IMR-90 (cell line): ENCODE data around the gene SCNN1B. TPM values are rescaled to one million over a fixed set of nuclear protein-coding genes. Genes with fewer than 3 reads are reported as not detected.

Experiments used
- ATAC-seq: fragments of 200-7000 bp; cut with Tn5 transposase; 2 replicates; pipeline ENCODE4 v1.9.1; 2020; ENCODE audit warnings: low read depth, mild to moderate bottlenecking, moderate library complexity
- BruUV-seq: library from RNA; stranded (reverse); fragments of 400-500 nt; replicated peaks from 2 replicates; lab custom pipeline; 2021; lab: Mats Ljungman, UMichigan
- CTCF ChIA-PET: fragments of 300-600 bp; formaldehyde crosslinking; extraction: SDS; loops from one replicate; lab custom pipeline; 2021; ENCODE audit warnings: antibody characterized with exemption; lab: Yijun Ruan, JAX
- POLR2A ChIA-PET: fragments of 300-600 bp; sonication (Branson Sonifier 250); formaldehyde crosslinking; loops from one replicate; lab custom pipeline; 2022; ENCODE audit warnings: antibody characterized with exemption; ENCODE audit not compliant: unreplicated experiment; lab: Charles Lee
- DNase-seq: peaks from one replicate; pipeline ENCODE4 v3.0.0; 2013
- H2AFZ ChIP-seq: replicated peaks from 2 replicates; pipeline ENCODE3; 2013; ENCODE audit warnings: low read length, mild to moderate bottlenecking; ENCODE audit not compliant: poor library complexity
- H2AK5ac ChIP-seq: 2 replicates; pipeline ENCODE4 v1.6.1; 2013; ENCODE audit warnings: low read depth, low read length, inconsistent platforms
- H2AK9ac ChIP-seq: replicated peaks from 2 replicates; pipeline ENCODE3; 2013; ENCODE audit warnings: mild to moderate bottlenecking, low read depth, low read length, moderate library complexity; ENCODE audit not compliant: poor library complexity
- H2BK120ac ChIP-seq: 2 replicates; pipeline ENCODE4 v1.6.1; 2013; ENCODE audit warnings: low read depth, low read length, inconsistent platforms
- H2BK15ac ChIP-seq: 3 replicates; pipeline ENCODE4 v1.6.1; 2013; ENCODE audit warnings: low read depth, low read length, inconsistent platforms
- H2BK20ac ChIP-seq: 2 replicates; pipeline ENCODE4 v1.6.1; 2013; ENCODE audit warnings: low read depth, mild to moderate bottlenecking, inconsistent platforms, low read length, moderate library complexity
- H2BK5ac ChIP-seq: 2 replicates; pipeline ENCODE4 v1.6.1; 2013; ENCODE audit warnings: mild to moderate bottlenecking, low read depth, low read length, inconsistent platforms; ENCODE audit not compliant: poor library complexity, severe bottlenecking
- H3K14ac ChIP-seq: replicated peaks from 2 replicates; pipeline ENCODE4 v1.6.1; 2013; ENCODE audit warnings: low read depth, low read length, inconsistent platforms
- H3K18ac ChIP-seq: 2 replicates; pipeline ENCODE4 v1.6.1; 2013; ENCODE audit warnings: low read depth, low read length, control low read depth
- H3K23ac ChIP-seq: 2 replicates; pipeline ENCODE4 v1.6.1; 2013; ENCODE audit warnings: low read depth, low read length, inconsistent platforms
- H3K27ac ChIP-seq: 2 replicates; pipeline ENCODE4 v1.5.1; 2013; ENCODE audit warnings: mild to moderate bottlenecking, control low read depth, low read length; ENCODE audit not compliant: insufficient read depth
- H3K27me3 ChIP-seq: 2 replicates; pipeline ENCODE4 v1.6.1; 2013; ENCODE audit warnings: low read length; ENCODE audit not compliant: control insufficient read depth, insufficient read depth
- H3K36me3 ChIP-seq: 2 replicates; pipeline ENCODE4 v1.6.1; 2013; ENCODE audit warnings: low read length, mixed read lengths; ENCODE audit not compliant: control insufficient read depth, insufficient read depth
- H3K4ac ChIP-seq: 2 replicates; pipeline ENCODE4 v1.6.1; 2013; ENCODE audit warnings: low read depth, low read length, inconsistent platforms
- H3K4me1 ChIP-seq: 2 replicates; pipeline ENCODE4 v1.6.1; 2013; ENCODE audit warnings: low read length, mixed read lengths; ENCODE audit not compliant: control insufficient read depth, insufficient read depth
- H3K4me2 ChIP-seq: 2 replicates; pipeline ENCODE4 v1.6.1; 2013; ENCODE audit warnings: low read depth, mild to moderate bottlenecking, control low read depth, low read length, moderate library complexity
- H3K4me3 ChIP-seq: 2 replicates; pipeline ENCODE4 v1.5.1; 2013; ENCODE audit warnings: low read depth, mild to moderate bottlenecking, control low read depth, low read length, moderate library complexity; ENCODE audit not compliant: insufficient read depth
- H3K56ac ChIP-seq: 2 replicates; pipeline ENCODE4 v1.6.1; 2013; ENCODE audit warnings: low read length, inconsistent platforms; ENCODE audit not compliant: insufficient read depth; ENCODE audit errors: extremely low read depth
- H3K79me1 ChIP-seq, 2 experiments: 2 replicates each; pipeline ENCODE4 v1.6.1; 2013; ENCODE audit warnings: low read length in 2 of 2, inconsistent platforms in 1 of 2, low read depth in 1 of 2
- H3K9ac ChIP-seq: 2 replicates; pipeline ENCODE4 v1.6.1; 2013; ENCODE audit warnings: low read depth, low read length, control low read depth
- H3K9me1 ChIP-seq: 2 replicates; pipeline ENCODE4 v1.6.1; 2013; ENCODE audit warnings: low read length, inconsistent platforms; ENCODE audit not compliant: insufficient read depth
- H3K9me3 ChIP-seq: 2 replicates; pipeline ENCODE4 v1.6.1; 2013; ENCODE audit warnings: low read length; ENCODE audit not compliant: control insufficient read depth, insufficient read depth
- H4K20me1 ChIP-seq: 2 replicates; pipeline ENCODE4 v1.6.1; 2013; ENCODE audit warnings: low read length, inconsistent platforms; ENCODE audit not compliant: insufficient read depth
- H4K5ac ChIP-seq: 2 replicates; pipeline ENCODE4 v1.6.1; 2013; ENCODE audit warnings: mild to moderate bottlenecking, low read depth, low read length, control low read depth
- H4K8ac ChIP-seq, 2 experiments: 2 replicates each; pipeline ENCODE4 v1.6.1; 2013; ENCODE audit warnings: low read depth in 2 of 2, low read length in 2 of 2, control low read depth in 1 of 2, inconsistent platforms in 1 of 2
- H4K91ac ChIP-seq: 2 replicates; pipeline ENCODE4 v1.6.1; 2013; ENCODE audit warnings: low read depth, low read length, inconsistent platforms; ENCODE audit not compliant: insufficient read depth
- BHLHE40 ChIP-seq: fragments of 150-350 bp; IDR thresholded peaks from 2 replicates; pipeline ENCODE4 v1.6.1; 2016; ENCODE audit warnings: mild to moderate bottlenecking, low read depth, low read length
- CHD1 ChIP-seq: IDR thresholded peaks from 2 replicates; pipeline ENCODE4 v1.6.1; 2012; ENCODE audit warnings: low read depth, low read length, improper control_type of control experiment
- ELK1 ChIP-seq: fragments of 150-350 bp; IDR thresholded peaks from 2 replicates; pipeline ENCODE4 v1.6.1; 2016; ENCODE audit warnings: low read depth, mild to moderate bottlenecking, low read length, moderate library complexity, borderline replicate concordance
- MAFK ChIP-seq: IDR thresholded peaks from 2 replicates; pipeline ENCODE4 v1.6.1; 2012; ENCODE audit warnings: low read depth, low read length, improper control_type of control experiment
- MAZ ChIP-seq: IDR thresholded peaks from 2 replicates; pipeline ENCODE4 v1.6.1; 2012; ENCODE audit warnings: low read depth, mild to moderate bottlenecking, low read length, improper control_type of control experiment, moderate library complexity, borderline replicate concordance
- MXI1 ChIP-seq: IDR thresholded peaks from 2 replicates; pipeline ENCODE4 v1.6.1; 2012; ENCODE audit warnings: low read depth, mild to moderate bottlenecking, low read length, moderate library complexity, borderline replicate concordance
- NFE2L2 ChIP-seq: fragments of 150-350 bp; IDR thresholded peaks from 2 replicates; pipeline ENCODE4 v1.6.1; 2016; ENCODE audit warnings: low read depth, mild to moderate bottlenecking, low read length
- POLR2A ChIP-seq: IDR thresholded peaks from 2 replicates; pipeline ENCODE4 v1.6.1; 2012; ENCODE audit warnings: mild to moderate bottlenecking, low read depth, low read length
- RAD21 ChIP-seq: IDR thresholded peaks from 2 replicates; pipeline ENCODE4 v1.6.1; 2012; ENCODE audit warnings: low read length, improper control_type of control experiment
- RCOR1 ChIP-seq: IDR thresholded peaks from 2 replicates; pipeline ENCODE4 v1.6.1; 2012; ENCODE audit warnings: mild to moderate bottlenecking, low read length, improper control_type of control experiment; ENCODE audit not compliant: insufficient replicate concordance
- RFX5 ChIP-seq: IDR thresholded peaks from 2 replicates; pipeline ENCODE4 v1.8.0; 2012; ENCODE audit warnings: low read depth, mild to moderate bottlenecking, low read length, moderate library complexity
- SMC3 ChIP-seq: fragments of 150-350 bp; IDR thresholded peaks from 2 replicates; pipeline ENCODE4 v1.6.1; 2016; ENCODE audit warnings: low read depth, mild to moderate bottlenecking, antibody characterized with exemption, low read length, moderate library complexity
- USF2 ChIP-seq: fragments of 150-350 bp; IDR thresholded peaks from 2 replicates; pipeline ENCODE4 v1.6.1; 2017; ENCODE audit warnings: mild to moderate bottlenecking, antibody characterized with exemption, low read length, low read depth
- WGBS, 2 experiments: methylation state at CpG; one replicate each; pipeline versions ENCODE4 v1.1.5 to v1.1.7; 2013; ENCODE audit warnings: missing lambda C conversion rate in 2 of 2; ENCODE audit not compliant: insufficient read length in 1 of 2; ENCODE audit errors: extremely low coverage in 2 of 2; 5-methylcytosine and 5-hydroxymethylcytosine counted together
- dilution Hi-C: fragments of 300-500 bp; cut with HindIII; formaldehyde crosslinking; loops from one replicate; pipeline ENCODE4 v1.14.3; 2018; ENCODE audit warnings: low sequenced_read_pairs; ENCODE audit not compliant: unreplicated experiment
- in situ Hi-C: fragments of 300-500 bp; cut with MboI; formaldehyde crosslinking; loops from 3 replicates; pipeline ENCODE4 v1.14.3; 2019; ENCODE audit warnings: low sequenced_read_pairs, inconsistent platforms, mixed read lengths
- intact Hi-C: fragments of 100-400 bp; cut with micrococcal nuclease; formaldehyde crosslinking; loops from 2 replicates; pipeline ENCODE4 v1.10.0; 2022
- polyA plus RNA-seq, 3 experiments: library from polyadenylated mRNA; depleted of rRNA; stranded (reverse); fragments of >200 nt; gene quantifications; 2 replicates each; pipeline ENCODE4 v1.2.3, GENCODE V29; 2012; ENCODE audit warnings: low replicate concordance in 1 of 3
- total RNA-seq: library from RNA; depleted of rRNA; stranded (reverse); fragments of >200 nt; gene quantifications from 2 replicates; pipeline ENCODE4 v1.2.3, GENCODE V29; 2012

The SCNN1B gene
- total and polyA plus RNA-seq, 2 of the 4 experiments (the other 2 are of a cell fraction): not detected

GRCh38 chr16:23394141-23394831 lies 92.2 kb downstream of the SCNN1B start:
- no peak overlapping the region for H3K4me3 ChIP-seq
- H3K14ac ChIP-seq: no peak overlapping the region
- WGBS, 2 experiments: no CpG with 5 or more reads among the region's 4 CpGs
- H2BK15ac ChIP-seq: no peak overlapping the region
- H2BK120ac ChIP-seq: no peak overlapping the region
- H3K4me2 ChIP-seq: no peak overlapping the region
- no peak overlapping the region for H2AFZ ChIP-seq
- in situ Hi-C loops (no loop called here), dilution Hi-C loops (no loop called here), intact Hi-C loops (no loop called here)
- TF ChIP-seq RAD21 (no peak), MAZ (no peak), RCOR1 (no peak), BHLHE40 (no peak), CHD1 (no peak), NFE2L2 (no peak), USF2 (no peak), MXI1 (no peak), SMC3 (no peak), POLR2A (no peak), RFX5 (no peak), MAFK (no peak), ELK1 (no peak)
- ATAC-seq (no peak), DNase-seq (no peak)
- no TSS peak for BruUV-seq
- H2AK5ac ChIP-seq: no peak overlapping the region
- H3K9me3 ChIP-seq: no peaks in the 10 kb centered on the region
- H3K79me1 ChIP-seq: no peaks in the 10 kb centered on the region
- H3K23ac ChIP-seq: no peak overlapping the region
- H4K20me1 ChIP-seq: no peaks in the 10 kb centered on the region
- no peak overlapping the region for H4K91ac ChIP-seq
- no peak overlapping the region for H3K18ac ChIP-seq
- no peak overlapping the region; the same call in 1 of the 2 replicates for H3K9ac ChIP-seq
- no peak overlapping the region for H3K56ac ChIP-seq
- H4K5ac ChIP-seq: no peak overlapping the region
- no peak overlapping the region for H2AK9ac ChIP-seq
- no peaks in the 10 kb centered on the region for H3K27me3 ChIP-seq
- H3K36me3 ChIP-seq: peaks cover 62% of the 10 kb centered on the region
- H3K4ac ChIP-seq: no peak overlapping the region
- POLR2A ChIA-PET: no interaction called here
- no peak overlapping the region for H3K27ac ChIP-seq
- H3K9me1 ChIP-seq: no peaks in the 10 kb centered on the region; the same call in 1 of the 2 replicates
- CTCF ChIA-PET: no interaction called here
- H4K8ac ChIP-seq: no peak overlapping the region
- H3K4me1 ChIP-seq: peaks cover 1% of the 10 kb centered on the region; the same call in 1 of the 2 replicates
- no peak overlapping the region for H2BK5ac ChIP-seq
- no peak overlapping the region for H2BK20ac ChIP-seq
